Cardiac fibroblast (primary cell): Measurements from ENCODE around the gene GBP1.
A peak's percentile ranks its signal among the peaks of the same experiment; 100 is the strongest.

Source experiments
- DNase-seq, 2 donors: peaks; one replicate each; pipeline versions ENCODE4 v3.0.0 to v3.0.0-alpha.2; 2010; ENCODE audit warnings: low read depth in 2 of 2
- H3K4me3 ChIP-seq, 2 donors: replicated peaks in 1 of 2; 1 replicate in 1 of 2; 2 replicates in 1 of 2; pipeline ENCODE4 v1.5.1; 2011; ENCODE audit warnings: low read depth in 2 of 2, low read length in 2 of 2, mild to moderate bottlenecking in 2 of 2, moderate library complexity in 1 of 2
- TF ChIP-seq, protein P1 (sequence below): IDR thresholded peaks from one replicate; pipeline ENCODE4 v1.5.1; 2011; ENCODE audit warnings: low read depth, mild to moderate bottlenecking, low read length, inconsistent platforms

GBP1 gene, protein sequence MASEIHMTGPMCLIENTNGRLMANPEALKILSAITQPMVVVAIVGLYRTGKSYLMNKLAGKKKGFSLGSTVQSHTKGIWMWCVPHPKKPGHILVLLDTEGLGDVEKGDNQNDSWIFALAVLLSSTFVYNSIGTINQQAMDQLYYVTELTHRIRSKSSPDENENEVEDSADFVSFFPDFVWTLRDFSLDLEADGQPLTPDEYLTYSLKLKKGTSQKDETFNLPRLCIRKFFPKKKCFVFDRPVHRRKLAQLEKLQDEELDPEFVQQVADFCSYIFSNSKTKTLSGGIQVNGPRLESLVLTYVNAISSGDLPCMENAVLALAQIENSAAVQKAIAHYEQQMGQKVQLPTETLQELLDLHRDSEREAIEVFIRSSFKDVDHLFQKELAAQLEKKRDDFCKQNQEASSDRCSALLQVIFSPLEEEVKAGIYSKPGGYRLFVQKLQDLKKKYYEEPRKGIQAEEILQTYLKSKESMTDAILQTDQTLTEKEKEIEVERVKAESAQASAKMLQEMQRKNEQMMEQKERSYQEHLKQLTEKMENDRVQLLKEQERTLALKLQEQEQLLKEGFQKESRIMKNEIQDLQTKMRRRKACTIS

GRCh38 chr1:89065079-89065868 lies at the start of gene GBP1:
Gene GBP1 (minus strand): TSS chr1:89065208. CDS start chr1:89063234, 1,974 bp downstream.
- TF ChIP-seq, protein P1, sequence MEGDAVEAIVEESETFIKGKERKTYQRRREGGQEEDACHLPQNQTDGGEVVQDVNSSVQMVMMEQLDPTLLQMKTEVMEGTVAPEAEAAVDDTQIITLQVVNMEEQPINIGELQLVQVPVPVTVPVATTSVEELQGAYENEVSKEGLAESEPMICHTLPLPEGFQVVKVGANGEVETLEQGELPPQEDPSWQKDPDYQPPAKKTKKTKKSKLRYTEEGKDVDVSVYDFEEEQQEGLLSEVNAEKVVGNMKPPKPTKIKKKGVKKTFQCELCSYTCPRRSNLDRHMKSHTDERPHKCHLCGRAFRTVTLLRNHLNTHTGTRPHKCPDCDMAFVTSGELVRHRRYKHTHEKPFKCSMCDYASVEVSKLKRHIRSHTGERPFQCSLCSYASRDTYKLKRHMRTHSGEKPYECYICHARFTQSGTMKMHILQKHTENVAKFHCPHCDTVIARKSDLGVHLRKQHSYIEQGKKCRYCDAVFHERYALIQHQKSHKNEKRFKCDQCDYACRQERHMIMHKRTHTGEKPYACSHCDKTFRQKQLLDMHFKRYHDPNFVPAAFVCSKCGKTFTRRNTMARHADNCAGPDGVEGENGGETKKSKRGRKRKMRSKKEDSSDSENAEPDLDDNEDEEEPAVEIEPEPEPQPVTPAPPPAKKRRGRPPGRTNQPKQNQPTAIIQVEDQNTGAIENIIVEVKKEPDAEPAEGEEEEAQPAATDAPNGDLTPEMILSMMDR, result no peak
- peak; percentile 89 to 95 for DNase-seq
- peak within 1 kb of the TSS; percentile 47 to 60 for H3K4me3 ChIP-seq

DNA sequence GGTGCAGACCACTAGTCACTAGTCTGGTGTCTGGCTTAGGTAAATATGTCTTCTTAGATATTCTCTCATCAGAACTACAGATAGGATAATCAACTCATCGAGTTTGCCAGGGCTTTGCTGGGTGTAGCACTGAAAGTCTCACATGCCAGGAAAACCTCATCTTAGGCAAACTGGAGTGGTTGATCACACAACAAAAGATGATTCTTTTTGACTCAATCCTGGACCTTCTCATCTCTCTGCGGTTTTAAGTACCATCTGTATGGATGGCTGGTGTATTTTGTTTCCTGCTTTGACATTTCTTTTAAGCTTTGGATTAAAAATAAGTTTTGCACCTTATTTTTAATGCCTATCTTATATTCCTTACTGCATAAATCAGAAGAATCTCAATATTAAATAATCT lies 49.7 kb upstream of the GBP1 start:
- no peak for DNase-seq
- no peak overlapping the region for H3K4me3 ChIP-seq
- TF ChIP-seq, protein P1, result no peak

GRCh38 chr1:89112871-89113613 lies 48.0 kb upstream of the GBP1 start:
- no peak overlapping the region for H3K4me3 ChIP-seq
- no peak for DNase-seq
- TF ChIP-seq, protein P1, result no peak

DNA sequence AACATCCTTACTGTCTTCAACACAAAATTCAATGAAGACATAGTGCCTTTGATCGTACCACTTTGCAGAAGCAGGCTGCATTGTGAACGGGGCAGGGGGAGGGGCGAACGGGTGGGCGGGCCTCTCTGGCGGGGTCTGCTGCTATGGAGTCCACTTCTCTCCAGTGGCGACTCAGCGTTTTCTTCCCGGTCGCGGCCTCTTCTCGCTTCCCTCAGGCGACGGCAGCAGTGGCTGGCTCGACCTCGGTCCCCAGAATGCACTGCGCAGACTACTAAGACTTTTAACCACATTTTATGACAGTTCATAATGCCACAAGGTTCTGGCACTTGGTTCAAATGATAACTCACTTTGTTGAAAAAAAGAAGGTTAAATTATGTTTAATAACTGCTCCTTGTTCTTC lies 39.7 kb upstream of the GBP1 start:
- no peak for DNase-seq
- TF ChIP-seq, protein P1, result no peak
- H3K4me3 ChIP-seq, result no peak overlapping the region

DNA sequence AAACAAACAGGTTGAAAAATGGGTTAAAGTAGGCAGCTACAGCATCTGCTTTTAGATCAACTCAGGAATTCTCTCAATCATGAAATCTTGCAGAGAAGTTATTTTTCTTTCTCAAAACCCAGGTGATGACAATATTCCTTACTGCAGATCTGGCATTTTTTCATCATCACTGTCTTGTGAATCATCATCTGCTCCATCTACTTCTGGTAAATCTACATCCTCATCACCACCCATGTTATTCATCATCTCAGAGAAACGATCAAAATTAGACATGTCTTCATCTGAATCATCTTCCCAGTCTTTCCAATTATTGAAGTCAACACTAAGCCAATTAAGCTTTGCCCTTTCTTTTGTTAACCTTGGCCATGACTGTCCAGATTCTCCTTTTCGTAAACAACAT lies 39.1 kb upstream of the GBP1 start:
- no peak overlapping the region for H3K4me3 ChIP-seq
- DNase-seq, result no peak
- TF ChIP-seq, protein P1, result no peak

- TF ChIP-seq, protein P1, result no peak
- H3K4me3 ChIP-seq, result no peak overlapping the region
- no peak for DNase-seq
These were observed 37.0 kb upstream of the GBP1 start for GRCh38 chr1:89102021-89102420.
